GM04503 (cell line): ENCODE results near the gene CAPSL.
"Not testable (repeated sequence)": the region's sequence is repeated elsewhere in the genome, so short reads cannot be mapped to it uniquely, and the experiment has no call there.

Experiments
- DNase-seq: peaks from one replicate; pipeline ENCODE4 v3.0.0-alpha.2; 2012; ENCODE audit warnings: low read depth

CAPSL gene

GRCh38 chr5:35904443-35905132 lies 33.8 kb downstream of the CAPSL start:
- DNase-seq: no peak

- no peak for DNase-seq
Measured at GRCh38 chr5:35903631-35904203, 34.7 kb downstream of the CAPSL start.

- DNase-seq: no peak
Measured at GRCh38 chr5:35902046-35902672, 36.3 kb downstream of the CAPSL start.

DNA sequence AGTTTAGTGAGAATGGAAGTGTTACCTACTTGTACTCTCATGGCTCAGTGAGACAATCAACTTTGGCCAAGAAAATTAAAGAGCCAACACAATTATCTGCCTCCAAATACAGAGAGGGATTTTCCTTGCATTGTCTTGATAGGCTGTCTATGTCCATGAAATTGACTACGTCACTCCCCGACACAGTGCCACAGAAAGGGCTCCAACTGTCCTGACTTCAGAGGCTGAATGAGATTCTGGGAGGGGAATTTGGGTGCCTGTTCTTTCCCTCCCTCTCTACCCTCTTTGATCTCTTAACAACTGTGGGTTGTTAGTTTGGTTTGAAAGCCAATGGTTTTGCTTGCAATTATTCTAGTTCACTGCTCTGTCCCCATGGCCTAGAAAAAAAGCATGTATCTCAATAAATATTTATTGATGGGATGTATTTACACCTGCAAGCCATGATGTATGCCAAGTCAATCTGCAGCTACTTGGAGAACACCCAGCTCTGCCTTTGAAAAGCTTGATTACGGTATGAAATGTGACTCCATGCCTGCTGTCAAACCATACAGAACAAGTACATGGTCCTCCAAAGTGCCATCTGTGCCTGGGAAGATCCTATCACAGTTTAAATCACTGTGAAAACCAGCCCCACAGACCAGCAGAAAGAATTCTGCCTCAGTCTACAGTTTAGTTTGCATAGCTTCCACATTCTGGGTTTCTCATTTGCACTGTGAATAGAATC lies 37.3 kb downstream of the CAPSL start:
- no peak for DNase-seq

GRCh38 chr5:35899800-35900199 lies 38.6 kb downstream of the CAPSL start:
- no peak for DNase-seq

DNA sequence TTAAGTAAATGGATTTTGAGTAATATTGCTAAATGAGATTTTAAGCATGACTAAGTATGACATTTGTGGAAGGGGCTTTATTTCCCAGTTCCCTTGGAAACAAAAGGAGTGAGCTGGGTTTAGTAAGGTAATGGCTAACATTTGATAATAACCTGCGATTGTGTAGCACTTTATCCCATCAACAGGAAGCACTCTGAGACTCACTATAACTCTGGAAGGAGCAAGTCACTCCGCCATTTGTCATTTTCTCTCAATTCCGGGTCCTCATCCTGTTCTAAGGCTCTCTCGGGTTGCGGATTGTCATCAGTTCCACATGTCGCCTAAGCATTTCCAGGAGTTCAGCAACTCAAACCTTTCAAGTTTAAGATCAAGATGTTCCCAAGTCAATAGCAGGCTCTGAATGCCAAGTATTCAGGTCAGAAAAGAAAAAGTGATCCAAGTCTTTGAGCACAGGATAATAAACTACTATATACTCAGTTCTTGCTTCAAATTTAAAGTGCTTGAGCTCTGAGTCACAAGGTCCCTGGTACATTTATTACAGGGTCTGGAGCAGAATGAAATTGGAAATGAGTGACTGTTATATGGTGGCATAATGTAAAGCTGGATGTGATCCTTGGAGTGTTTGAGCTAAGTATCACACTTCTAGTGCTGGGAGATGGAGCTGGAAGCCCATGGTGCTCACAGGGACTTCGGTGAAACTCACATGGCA lies 39.3 kb downstream of the CAPSL start:
- DNase-seq: no peak

DNA sequence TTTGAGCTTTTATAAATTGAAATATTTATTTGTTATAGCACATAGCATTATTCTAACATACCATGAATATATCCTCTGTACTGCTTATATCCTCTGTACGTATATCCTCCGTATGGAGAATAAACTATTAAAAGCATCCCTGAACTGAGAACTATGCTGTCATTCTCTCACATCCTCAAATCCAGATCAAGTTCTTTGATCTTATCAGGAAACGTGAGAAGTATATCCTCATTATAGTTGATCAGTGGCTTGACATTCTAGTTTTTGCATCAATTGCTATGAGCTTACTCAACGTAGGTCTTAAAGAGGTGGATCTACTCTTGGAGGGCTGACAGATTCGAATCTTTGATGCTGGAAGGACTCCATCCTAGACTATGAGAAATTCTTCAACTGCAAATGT lies 44.3 kb downstream of the CAPSL start:
- no peak for DNase-seq

DNA sequence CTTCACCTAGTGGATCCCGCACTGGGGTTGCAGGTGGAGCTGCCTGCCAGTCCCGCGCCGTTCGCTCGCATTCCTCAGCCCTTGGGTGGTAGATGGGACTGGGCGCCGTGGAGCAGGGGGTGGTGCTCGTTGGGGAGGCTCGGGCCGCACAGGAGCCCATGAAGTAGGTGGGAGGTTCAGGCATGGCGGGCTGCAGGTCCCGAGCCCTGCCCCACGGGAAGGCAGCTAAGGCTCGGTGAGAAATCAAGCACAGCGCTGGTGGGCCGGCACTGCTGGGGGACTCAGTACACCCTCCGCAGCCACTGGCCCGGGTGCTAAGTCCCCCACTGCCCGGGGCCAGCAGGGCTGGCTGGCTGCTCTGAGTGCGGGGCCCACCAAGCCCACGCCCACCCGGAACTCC lies 45.6 kb downstream of the CAPSL start:
- not testable (repeated sequence) for DNase-seq

DNA sequence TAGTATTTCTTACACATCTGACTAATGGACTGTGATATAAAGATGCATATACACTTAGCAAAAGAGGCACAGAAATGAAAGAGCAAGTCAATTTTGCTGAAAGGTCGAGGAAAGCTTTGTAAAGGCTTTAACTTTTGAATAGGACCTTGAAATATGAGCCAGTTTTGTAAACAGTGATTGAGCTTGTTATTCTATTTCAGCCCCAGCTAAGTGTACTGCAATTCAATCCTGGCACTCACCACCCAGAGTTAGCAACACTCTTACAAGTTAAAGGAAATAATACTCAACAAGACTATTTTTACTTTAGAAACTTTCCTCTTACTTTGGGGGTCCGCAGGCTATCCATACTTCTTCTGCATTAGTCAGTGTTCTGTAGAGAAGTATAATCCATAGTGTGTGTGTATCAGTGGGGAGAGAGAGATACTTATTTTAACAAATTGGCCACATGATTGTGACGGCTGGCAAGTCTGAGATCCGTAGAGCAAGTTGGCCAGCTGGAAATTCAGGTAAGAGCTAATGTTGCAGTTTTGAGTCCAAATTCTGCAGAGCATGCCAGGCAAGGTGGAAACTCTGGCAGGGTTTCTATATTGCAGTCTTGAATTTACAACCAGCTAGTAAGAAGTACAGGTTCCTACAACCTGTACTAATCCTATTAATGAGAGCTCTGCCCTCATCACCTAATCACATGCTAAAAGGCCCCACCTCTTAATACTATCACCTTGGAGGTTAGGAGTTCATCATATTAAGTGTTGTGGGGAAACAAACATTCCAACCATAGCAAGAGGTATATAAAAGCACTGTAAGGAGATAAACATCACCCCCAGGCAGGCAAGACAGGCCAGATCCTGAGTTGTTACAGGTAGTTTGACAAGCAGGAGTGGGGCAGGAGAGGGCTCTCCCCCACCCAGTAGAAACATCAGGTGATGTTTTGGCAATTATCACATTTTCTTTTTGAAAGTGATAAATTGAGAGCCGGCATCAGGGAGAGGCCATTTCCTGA lies 48.1 kb downstream of the CAPSL start:
- no peak for DNase-seq

GRCh38 chr5:35887321-35888100 lies 50.9 kb downstream of the CAPSL start:
- no peak for DNase-seq

GRCh38 chr5:35886381-35886780 lies 52.0 kb downstream of the CAPSL start:
- DNase-seq: no peak

DNA sequence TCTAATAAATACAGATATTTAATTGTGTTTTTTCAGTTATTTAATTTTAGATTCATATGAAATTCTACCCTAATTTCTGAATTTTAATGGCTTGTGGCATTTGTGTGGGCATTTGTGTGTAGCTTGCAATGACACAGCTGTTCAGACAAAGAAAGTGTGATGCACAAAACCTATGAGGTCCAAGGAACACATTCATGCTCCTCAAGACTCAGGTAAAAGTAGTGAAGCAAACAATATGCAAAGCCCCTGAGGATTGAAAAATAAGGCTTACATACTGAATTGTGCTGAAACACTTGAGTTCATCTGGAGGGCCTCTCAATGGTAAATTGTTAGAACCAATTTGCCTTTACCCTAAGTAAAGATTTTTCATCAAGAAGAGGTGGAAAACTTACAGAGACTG lies 53.6 kb downstream of the CAPSL start:
- no peak for DNase-seq

DNA sequence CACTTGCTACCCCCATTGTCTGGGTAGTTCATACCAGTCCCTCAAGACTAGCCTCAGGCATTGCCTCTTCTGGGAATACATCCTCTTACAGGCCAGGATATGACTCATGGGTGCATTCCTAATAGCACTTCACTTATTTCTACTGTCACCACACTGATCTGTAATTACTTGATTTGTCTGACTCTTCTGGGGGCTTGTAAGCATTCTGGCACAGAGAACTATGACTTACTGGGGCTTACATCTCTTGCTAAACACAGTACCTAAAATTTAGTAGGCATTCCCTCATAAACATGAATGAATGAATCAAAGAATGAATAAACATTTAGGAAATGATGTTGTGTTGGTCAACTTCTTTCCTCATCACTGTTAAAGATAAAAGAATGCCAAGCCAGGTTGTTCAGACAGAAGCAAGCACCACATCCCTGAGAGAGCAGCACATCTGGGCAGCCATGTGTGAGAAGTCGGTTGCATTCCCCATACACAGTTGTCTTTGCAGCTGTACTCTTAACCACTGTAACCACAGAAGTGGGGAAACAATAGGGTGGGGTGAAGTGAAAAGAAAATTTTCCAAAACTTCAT lies 54.1 kb downstream of the CAPSL start:
- DNase-seq: peak; percentile 83

DNA sequence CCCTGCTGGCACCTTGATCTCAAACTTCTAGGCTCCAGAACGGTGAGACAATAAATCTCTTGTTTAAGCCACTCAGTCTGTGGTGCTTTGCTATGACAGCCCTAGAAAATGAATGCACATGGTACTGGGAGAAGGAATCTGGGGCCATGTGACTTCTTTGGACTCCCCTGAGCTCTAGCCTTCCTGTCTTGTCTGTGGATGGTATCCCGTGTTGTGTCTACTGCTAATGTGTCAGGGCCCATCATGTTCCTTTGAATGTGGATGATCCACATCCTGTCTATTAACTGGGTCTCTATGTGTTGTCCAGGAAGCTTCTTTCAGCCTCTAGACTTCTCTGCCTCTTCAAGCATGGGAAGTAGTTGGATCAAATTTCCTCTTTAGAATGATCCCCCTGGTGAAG lies 56.7 kb downstream of the CAPSL start:
- DNase-seq: no peak

GRCh38 chr5:35880156-35880555 lies 58.3 kb downstream of the CAPSL start:
- no peak for DNase-seq

DNA sequence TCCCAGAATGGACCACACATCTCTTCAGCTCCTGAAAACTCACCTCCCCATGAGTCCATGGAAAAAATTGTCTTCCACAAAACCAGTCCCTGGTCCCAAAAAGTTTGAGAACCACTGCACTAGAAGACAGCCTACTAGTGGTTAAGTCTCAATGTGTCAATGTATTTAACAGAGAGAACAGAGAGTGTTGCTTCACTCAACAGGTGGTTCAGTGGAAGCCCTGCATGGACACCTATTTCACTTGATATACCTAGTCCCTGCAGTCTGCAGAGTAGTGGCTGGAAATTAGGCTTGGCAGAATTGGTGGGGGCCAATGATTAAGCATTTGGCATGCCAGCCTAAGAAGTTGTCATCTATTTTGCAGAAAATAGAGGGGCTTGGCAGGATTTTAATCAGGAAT lies 58.8 kb downstream of the CAPSL start:
- no peak for DNase-seq

- DNase-seq: no peak
Measured at GRCh38 chr5:35879096-35879495, 59.3 kb downstream of the CAPSL start.

GRCh38 chr5:35878079-35878478 lies 60.3 kb downstream of the CAPSL start:
- no peak for DNase-seq

DNA sequence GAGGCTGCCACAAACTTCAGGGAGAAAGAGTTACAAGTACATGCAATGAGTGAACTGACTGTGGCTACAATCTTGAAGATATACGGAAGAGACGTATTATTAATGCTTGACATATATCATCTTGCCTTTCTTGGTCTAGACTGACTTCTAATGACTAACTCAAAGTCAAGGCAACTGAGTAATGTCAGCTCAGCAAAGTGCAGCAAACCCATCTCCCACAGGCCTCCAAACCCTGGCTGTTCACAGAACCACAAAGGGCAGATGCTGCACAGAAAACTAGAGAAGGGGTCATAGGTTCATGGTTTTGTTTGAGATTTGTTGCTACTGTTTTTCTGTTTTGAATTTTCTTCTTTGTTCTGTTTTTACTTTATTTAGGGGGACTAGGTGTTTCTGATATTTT lies 60.8 kb downstream of the CAPSL start:
- DNase-seq: no peak

GRCh38 chr5:35876922-35877321 lies 61.5 kb downstream of the CAPSL start:
- DNase-seq: no peak
